LoVo (cell line): ENCODE data around the gene LRFN5.

ENCODE experiments used
- DNase-seq: peaks from one replicate; pipeline ENCODE4 v3.0.0-alpha.2; 2016; ENCODE audit warnings: low spot score

The LRFN5 gene

DNA sequence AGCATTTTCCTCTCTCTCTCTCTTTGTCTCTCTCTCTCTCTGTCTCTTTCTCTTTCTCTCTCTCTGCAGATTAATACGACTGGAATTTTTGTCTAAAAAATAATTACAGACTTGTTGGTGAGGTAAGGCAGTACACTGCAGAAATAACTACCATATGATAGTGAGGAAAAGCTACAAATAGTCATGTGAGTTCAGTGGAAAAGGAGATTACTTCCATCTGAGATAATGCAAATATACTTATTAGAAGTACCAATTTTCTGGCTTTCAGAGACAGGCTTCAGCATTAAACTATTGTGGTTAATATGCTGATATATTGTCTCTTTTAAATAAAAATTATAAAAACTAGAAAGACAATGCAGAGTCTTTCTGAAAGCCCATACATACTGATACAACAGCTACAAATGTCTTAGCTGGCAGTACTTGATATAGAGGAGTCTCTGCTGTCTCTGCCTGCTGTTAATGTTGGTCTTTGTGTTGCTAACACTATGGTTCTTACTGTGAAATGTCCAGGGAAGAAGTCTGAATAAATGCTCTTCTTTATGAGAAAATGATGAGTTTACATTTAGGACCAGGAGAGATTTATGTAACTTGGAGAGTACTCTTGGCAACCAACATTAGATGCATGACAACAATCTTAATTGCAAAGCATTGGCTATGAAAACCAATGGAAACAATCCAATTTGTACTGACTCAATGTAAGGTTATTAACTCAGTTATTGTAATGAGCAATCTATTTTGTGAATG lies 167.0 kb downstream of the LRFN5 start:
- no peak for DNase-seq

DNA sequence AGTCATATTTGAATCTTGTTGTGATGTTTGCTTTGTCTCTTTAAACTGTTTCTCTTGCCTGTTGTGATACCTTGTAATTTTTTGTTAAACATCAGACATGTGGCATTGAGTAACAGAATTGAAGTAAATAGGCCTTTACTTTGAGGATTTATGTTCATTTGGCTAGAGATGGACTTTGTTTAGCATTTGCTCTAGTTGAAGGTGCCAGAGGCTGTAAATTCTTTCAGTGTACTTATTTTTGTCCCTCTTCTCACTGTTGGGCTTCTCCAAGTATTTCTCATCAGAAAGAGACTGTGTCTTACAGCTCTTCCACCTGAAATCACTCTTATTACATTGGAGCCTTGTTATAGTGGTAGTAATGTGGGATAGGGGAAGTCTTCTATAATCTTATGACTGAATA lies 175.8 kb downstream of the LRFN5 start:
- no peak for DNase-seq

DNA sequence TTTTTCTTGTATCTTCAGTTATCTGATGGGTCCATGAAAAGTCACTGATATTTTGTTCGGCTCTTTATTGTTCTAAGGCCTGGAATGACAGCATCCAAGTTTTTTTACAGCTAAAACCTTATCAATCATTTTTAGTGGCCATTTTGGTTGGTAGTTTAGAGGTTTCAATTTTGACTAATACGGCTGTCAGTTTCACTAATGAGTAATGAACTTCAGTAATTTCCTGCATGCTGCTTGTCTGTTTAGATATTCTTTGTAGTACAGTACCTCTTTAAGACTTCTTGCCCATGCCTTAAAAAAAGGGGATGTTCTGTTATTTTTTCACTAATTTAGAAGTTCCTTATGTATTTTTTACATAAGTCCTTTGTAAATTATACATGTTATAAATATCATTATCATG lies 176.7 kb downstream of the LRFN5 start:
- no peak for DNase-seq

DNA sequence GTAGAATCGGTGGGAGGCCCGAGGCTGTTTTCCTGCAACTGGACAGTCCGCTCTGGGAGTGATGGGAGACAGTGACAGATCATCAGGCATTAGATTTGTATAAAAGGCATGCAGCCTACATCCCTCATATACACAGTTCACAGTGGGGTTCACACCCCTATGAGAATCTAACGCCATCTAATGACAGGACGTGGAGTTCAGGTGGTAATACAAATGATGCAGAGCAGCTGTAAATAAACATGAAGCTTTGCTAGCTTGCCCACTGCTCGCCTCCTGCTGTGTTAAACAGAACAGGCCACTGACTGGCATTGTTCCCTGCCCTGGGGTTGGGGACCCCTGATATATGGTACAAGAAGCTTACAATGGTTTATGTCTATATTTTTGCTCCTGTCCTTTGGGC lies 179.0 kb downstream of the LRFN5 start:
- DNase-seq = no peak

DNA sequence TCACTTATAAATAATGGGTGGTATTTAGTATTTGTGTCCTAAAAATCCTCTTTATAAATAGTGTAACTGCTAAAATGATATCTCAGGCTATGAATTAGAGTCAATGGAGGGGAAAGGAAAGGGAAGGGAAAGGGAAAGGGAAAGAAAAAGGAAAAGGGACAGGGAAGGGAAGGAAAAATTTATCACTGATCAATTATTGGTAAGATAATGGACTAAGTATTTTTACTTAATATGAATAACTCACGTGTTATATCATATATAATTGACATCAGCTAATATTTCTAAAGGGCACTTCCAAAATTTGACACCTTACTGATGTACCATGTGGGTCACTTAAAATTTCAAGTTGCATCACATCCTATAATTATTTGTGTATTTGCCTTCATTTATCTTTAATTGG lies 193.1 kb downstream of the LRFN5 start:
- DNase-seq = no peak

DNA sequence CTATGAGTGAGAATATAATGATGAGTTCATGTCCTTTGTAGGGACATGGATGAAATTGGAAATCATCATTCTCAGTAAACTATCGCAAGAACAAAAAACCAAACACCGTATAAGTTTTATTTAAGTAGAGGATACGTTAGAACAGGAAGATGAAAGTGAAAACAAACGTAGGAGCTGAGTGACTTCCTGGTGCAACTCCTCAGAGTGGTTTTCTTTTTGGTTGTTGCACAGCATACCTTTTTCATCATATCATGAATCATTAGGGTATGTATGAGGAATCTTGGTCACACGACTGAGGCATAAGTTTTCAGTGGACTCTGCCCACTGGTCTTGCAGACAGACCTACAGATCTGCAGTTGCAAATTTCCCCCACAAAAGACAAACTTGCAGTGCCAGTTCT lies 199.0 kb downstream of the LRFN5 start:
- DNase-seq = no peak

DNA sequence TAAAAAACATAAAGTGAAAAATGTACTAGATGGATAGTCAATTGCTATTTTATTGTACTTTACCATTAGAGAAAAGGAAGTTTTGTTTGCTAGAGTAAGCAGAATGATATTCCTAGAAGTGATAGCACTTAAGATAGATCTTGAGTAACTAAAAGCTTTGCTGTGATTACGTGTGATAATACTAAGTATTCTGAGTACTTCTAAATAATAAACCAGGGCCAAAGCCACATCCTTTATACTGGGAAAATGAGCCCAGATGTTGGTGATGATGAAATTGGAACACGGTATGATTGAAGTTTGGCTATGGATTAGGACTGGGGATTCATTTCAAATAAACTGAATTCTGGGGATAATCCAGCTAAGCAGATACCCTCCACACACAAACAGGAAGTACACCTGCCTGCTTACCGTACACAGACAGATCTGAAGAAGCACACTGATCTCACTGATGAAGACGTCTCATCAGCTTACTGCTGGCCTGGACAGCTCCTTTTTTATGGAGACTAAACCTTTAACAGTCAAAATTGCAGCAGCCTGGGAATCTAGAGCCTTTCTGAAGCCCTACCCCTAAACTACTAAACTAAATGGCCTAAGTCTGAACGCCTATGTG lies 199.8 kb downstream of the LRFN5 start:
- no peak for DNase-seq

DNA sequence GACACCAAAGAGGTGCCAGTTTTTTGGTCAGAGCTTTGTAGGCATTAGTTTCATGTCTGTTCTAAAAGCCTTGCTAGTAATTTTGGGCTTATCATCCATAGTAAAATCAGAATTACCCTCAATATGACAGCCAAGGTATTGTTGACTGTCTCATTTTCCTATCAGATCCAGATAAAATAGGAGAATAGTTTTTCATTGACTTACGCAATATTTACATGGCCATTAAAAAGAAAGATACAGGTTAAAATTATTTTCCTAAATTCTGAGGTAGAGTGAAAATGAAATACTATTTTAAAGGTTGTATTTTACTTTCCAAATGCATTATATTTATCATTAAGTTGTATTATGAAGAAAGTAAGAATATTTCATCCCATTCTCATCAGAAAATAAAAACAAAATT lies 203.7 kb downstream of the LRFN5 start:
- no peak for DNase-seq

DNA sequence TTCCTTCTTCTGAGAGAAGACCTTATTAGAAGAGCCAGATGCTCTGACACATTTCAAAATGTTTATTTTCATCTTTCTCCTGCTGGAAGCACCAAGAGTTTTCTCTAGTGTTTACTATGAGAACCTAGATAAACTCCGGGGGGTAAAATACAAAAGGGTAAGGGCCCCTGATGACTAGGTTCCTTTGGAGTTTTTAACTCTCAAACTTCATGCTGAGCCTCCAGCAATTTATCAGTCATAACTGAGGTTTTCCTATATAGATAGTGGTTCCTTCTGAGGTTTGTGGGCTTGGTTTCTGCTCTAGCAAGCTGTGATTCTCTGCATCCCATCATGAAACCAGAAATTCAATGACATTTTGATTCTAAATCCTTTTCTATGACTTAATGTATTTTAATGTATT lies 210.9 kb downstream of the LRFN5 start:
- DNase-seq = no peak

DNA sequence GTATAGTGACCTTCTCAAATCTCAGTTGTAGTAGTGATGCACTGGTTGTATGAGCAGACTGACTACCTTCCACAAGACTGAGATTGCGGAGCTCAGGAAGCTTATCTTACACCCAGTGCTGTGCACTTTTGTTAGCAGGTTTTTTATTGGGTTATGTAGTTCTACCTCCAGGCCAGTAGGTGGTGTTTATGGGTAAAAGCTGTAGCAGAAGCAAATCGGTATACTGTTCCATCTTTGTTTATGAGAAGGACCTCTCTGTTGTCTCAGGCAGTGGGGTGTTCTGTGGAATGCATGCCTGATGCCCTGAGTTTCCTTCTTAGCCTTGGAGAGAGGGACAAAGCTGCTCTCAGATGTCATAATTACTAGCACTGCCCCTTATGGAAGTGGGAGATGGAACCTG lies 217.8 kb downstream of the LRFN5 start:
- no peak for DNase-seq

DNA sequence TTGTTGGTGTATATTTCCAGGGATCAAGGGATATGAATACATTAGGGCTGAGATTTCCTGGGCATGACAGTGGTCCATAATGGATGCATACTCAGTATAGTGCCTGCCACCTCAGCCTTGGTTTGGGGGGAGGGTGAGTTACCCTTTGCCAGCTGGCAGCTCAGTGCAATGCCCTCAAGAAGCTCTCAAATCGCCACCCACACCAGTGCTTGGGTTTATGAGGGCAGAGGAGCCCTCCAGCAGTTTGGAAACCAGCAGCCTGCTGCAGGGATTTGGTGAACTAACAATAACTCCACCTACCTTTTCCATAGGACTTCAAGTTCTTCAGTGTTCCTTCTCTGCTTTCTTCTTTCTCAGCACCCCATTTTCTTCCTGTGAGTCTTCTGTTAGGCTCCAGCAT lies 218.9 kb downstream of the LRFN5 start:
- no peak for DNase-seq

DNA sequence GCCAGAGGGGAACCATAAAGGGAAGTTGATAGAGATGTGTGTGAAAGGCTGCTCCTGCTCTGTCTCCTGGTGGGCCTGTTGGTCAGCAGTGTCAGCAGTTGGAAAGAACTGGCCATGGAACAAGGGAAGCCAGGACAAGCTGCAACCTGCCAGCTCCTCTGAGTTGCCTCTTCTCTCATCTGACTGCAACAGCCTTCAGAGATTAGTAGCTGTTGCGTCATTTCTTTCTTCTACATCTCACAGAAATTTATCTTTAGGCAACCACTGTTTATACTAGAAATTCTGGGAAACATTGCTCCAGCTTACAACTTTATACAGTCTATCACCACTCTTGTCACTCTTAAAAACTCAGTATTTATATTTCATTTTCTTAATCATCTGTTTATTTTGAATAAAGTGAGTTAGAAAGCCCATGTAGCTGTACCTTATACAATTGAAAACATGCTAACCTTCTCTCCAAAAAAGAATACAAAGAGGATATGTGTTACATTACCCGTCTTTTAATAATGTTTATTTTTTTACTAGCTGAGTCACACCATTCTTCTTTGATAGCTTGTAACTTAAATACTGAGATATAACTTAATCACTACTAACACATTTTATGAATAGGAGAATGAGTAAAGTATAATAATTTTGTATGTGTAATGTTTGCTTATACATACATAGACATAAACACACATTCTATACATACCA lies 224.2 kb downstream of the LRFN5 start:
- no peak for DNase-seq

DNA sequence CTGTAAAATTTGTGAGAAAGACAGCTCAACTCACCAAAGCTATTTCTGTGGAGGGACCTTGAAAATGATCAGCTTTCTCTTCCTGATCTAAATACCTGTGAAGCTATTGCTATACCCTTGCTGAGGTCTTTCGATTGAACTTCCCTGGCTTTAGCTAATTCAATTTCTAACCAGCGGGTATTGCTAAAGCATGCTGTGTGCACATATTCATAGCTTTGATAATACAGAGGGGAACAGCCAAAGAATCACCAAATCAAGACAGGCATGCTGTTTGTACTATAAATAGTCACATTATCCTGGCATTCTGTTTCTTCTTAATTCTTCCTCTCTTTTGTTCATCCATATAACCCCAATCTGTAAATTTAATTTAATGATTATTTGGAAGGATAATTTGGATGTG lies 233.0 kb downstream of the LRFN5 start:
- no peak for DNase-seq

DNA sequence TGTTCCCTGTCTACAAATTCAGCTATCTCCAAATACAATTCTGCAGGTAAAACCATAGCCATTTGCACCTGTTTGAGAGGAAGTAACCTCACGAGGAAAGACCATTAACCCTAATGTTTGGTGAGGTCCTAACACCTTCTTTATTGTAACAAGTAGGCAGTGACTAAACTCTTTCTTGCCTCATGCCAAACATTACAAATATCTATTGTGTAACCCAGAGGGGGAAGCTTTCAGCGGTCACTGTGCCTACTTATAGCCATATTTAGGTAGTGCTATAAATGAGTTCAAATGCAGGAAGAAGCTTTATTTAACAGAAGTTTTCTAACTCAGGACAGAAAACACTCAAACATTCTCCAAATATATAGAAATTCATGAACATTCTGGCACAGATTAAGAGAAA lies 252.7 kb downstream of the LRFN5 start:
- DNase-seq = no peak

DNA sequence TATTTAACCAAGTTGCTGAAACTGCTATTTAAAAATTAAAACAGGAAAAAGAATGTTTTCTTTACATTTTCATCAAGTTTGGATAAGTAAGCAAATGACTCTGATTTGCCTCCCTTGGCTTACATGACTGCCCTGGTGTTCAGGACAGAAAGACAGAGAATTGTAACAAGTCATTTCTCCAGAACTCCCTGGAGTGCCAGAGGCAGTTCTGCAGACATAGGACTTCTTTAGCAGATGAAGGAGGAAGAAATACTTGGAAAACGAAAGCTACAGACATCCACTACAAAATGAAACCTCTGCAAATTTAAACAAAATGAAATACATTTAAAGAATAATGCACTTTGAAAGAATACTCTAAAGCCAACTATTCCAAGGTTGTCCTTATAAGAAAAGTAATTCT lies 253.9 kb downstream of the LRFN5 start:
- DNase-seq = no peak

DNA sequence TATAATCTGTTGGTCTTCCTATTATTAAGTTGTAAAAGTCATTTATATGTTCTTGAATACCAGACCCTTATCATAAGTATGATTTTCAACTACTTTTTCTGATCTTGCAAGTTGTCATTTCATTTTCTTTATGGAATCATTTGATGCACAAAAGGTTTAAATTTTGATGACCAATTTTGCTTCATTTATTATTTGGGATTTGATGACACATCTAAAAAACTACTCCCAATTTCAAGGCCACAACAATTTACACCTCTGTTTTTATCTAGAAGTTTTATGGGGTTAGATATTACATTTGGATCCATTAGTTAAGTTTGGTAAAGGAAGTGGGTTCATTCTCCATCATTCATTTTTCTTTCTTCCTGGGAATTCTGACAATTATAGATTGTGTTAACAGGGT lies 259.2 kb downstream of the LRFN5 start:
- no peak for DNase-seq

DNA sequence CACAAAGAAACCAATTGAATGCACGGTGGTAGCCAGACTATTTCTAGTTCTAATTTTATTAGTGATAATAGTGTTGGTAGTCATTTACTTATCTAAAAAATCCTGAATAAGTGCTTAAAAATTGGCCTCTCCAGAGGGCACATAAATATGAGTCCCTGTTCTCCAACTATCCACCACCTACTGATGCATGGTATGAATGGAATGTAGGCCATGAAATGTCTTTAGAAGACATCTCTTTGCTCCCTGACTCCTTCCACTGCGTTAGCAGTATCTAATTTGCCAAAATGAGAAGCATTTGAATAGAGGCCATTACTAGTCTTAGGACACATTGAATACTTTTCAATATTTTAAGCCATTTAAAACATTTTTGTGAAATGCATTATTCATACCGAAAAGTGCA lies 261.7 kb downstream of the LRFN5 start:
- DNase-seq = no peak

DNA sequence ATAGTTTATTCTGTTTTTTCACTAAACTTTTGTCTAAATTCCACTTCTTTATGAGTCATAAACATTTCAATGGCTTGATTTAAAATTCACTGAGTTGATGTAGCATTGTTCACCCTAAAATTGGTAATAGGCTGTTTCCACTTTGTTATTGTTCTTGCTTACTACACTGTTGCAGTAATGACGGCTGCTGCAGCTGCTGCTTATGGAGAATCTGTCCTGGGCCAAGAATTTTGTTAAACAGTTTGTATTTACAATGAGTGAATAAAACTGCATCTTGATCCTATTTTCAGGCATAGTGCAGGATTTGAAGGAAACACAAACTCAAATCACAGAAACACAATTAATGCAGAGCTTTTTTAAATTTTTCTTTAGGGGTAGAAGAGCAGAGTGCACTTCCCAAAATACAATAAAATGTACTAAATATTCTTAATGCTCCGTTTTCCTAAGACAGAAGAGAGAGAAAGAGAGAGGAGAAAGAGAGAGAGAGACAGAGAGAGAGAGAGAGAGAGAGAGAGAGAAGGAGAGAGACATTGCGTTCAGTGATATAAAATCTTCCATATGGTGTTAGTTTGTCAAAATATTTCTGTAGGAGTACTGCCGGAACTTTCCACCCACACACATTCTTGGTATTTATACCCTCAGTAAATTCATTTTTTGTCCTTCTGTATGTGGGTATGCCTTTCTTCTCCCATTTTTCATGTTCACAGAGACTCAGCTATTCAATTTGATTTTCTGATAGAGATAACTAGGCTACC lies 266.4 kb downstream of the LRFN5 start:
- no peak for DNase-seq

DNA sequence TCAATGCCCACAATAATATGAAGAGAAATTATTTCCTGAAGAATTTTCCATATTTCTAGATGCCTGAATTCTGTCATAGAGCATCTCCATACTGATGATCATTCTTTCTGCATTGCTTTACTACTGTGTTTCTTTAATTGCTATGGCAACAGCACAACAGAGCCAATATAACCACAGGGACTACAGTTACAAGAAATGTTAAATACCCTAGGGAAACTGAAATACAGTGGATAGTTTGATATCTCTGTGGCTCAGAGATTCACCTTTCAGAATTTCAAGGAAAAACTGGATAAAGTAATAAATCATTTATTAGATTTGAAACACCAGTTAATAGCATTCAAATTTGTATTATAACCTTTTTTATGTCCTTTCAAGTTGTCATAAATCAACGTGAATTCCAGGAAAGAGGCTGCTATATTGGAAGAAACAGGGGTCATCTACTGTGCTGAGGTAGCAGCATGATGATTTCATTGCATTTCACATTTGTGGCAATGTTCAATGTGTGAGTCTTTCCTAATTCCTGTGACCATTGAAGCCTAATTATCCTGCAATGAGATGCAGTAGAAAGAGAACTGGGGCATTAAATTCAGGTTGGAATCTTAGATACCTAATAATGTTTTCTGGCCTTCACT lies 267.1 kb downstream of the LRFN5 start:
- no peak for DNase-seq

DNA sequence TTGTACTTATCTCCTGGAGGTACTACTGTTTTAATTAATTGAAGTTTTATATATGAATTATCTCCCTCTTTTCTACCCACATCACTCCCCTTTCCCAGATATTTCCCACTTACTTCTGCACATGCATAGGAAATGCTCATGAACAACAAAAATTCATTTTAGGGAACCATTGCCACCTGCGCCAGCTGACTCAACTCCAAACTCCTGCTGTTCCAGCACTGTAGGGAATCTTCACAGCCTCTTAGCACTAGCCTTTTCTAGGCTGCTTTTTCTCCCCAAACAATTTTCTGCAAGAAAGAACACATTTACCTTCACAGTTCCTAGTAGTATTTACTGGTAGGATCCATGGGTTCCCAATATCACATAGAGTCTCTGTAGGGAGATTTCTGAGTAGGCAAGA lies 268.4 kb downstream of the LRFN5 start:
- no peak for DNase-seq

DNA sequence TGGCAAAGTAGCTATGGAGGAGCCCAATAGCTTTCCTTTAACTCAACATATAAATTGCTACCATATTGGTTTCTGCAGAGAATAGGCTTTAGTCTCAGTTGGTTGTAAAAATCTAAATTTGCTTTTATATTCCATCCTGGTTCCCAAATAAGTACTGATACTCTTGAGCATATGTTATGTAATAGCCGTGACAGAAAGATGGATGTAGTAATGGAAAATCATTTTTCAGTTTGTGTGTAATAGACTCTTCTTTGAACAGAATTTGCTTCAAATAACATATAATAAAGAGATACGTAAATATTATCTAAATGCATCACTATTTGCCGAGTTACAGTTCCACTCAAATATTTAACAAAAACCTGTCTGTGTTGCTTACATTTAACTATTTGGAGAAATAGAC lies 271.6 kb downstream of the LRFN5 start:
- DNase-seq = no peak

DNA sequence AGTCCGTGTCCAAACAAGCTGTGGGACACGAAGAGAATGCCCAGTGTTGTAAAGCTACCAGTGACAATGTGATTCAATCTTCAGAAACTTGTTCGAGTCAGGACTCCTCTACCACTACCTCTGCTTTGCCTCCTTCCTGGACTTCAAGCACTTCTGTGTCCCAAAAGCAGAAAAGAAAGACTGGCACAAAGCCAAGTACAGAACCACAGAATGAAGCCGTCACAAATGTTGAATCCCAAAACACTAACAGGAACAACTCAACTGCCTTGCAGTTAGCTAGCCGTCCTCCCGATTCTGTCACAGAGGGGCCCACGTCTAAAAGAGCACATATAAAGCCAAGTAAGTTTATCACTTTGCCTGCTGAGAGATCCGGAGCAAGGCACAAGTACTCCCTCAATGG lies 284.9 kb downstream of the LRFN5 start:
- no peak for DNase-seq
